ENCODE measurements around the gene LIPC.

The LIPC gene

DNA sequence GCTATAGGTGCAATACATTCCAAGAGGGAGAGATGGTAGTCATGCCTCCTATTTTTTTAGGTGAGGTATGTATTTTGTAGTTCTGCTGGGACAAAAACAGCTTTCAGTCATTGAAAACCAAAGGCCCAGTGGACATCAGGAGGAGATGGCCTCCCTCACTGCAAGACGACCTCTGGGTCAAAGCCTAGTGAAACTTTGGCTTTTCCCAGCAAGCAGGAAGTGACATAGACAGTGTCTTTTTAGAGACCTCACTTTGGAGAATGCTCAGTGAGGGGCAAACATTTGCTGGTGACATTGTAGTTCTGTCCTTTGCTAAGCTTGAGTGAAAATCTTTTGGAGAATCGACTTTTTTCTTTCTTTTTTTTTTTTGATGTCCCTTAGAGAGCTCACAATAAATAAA, 27.3 kb downstream of the LIPC start:
- no peak for DNase-seq

GRCh38 chr15:58459560-58459959, 27.8 kb downstream of the LIPC start:
- no peak for DNase-seq

GRCh38 chr15:58460116-58460790, 28.5 kb downstream of the LIPC start:
- no peak for DNase-seq

DNA sequence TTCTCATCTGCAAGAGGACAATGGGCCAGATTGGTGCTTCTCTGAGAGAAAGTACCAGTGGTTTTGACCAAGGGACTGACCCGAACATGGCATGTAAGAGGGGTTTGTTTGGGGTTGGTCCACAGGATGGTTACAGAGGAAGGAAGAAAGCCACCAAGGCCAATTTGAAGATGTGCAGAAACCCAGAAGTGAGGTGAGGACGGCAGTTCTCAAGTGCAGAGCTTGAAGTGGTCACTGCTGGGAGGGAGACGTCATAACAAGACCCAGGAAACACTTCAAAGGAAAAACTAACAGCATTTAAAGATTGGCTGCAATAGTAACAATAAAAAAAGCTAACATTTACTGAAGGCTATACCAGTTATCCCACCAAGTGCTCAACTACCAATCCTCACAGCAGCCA, 29.1 kb downstream of the LIPC start:
- DNase-seq, result no peak

GRCh38 chr15:58462547-58462946, 30.8 kb downstream of the LIPC start:
- DNase-seq, result no peak

DNA sequence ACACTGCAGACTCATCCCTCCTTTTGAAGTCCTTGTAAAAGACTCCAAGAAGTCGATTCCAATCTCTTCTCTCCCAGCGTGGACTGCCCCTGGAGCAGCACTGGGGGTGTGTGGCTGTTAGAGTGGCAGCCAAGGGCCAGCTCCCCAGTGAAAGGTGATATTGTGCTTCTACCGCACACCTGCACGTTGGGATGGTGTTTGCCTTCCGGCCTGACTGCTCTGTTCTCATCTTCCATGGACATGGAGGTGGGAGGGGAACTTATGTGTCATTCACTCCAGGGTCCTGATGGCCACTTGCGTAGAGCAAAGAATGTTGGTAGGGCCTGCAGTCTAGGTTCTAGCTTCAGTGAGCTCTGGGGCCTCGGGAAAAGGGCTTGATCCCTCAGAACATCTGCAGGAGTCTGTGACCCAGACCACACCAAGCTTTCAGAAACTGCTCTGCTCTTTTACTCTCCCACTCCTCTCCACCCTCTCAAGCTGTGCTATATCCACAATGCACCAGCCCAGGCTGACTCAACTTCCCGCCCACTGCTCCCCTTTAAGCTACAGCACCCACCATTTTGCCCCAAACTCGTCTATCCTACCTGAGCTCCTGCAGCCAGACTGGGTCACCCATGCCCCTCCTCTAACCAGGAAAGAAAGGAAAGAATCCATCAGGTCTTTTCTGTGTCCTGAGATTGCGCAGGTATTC, 31.3 kb downstream of the LIPC start:
- no peak for DNase-seq

DNA sequence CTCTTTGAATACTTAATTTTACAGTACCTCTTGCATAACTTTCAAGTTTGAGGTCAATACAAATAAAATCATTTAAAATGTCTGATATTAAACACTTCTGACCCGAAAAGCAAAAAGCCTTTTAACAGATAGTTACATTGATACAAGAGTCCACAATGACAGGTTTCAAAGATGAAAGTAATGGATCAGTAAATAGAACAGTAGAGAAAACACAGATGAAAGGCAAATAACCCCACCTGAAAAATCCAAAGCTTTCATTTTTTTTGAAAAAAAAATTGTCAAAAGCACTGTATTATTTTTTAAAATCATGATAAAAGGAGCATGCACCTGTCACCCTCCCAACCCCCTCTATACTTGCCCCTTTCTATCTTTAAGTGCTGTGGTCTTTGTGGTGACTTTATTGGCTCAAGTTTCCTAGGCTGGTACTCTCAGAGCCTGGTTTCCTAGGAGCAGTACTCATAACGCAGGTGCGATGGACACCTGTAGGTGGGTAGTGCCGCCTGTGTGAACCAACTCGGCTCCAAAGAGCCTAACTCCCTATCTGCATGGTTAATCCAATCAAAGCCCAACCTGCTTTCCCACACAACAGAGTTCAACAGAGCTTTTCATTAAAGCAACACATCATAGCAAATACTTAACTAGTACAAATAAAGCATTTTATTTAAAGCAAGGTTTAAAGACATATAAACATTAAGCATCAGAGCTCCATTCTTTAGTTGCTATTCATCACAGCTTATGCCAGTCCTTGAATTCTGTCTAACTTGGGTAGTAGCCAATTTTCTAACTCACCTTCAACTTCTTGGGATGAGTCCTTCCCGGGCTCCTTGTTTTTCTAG, 32.2 kb downstream of the LIPC start:
- no peak for DNase-seq

DNA sequence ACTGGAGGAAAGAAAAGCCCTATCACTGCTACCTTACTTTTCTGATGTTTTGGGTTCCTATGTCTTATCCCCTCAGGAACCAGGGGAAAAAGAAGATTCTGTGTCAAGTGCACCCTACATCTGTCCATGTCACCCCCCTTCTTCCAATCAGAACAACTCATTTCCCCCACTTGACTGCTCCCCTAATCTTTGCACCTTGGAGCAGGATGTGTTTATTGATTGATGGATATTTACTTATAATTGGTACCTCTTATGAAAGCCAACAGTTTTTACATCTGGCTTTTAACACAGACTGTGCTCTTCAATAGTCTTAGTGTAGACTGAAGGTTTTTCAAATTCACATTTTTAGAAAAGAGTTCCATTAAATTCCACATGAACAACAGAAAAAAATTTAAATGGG, 33.3 kb downstream of the LIPC start:
- no peak for DNase-seq

DNA sequence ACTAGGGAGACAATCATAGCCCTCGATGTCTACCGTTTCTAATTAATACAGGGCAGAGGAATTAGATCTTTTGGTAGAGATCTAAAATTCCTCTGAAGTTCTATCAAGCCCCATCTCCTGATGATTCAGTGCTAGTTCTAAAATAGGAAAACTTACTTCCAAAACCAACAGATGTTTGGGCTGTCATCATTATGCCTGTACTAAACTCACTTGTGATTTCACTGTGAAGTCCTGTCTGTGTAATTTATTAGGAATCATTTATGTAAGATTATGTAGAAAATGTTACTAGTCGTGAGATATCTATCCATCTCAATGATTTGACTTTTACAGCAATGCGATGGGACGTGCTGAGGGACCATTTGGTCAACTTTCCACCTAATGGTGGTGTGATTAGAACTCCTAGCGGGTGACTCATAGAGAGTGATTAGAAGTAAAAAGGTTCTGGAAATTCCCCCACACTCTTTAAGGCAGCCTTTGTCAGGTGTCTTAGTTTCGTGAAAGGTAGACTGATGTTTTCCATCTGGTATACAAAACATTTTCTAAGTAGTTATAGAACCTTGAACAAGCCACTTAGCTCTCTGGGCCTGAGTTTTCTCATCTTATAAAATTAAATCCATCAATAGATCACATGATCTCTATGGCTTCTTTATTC, 34.2 kb downstream of the LIPC start:
- DNase-seq, result no peak

GRCh38 chr15:58466566-58466965, 34.8 kb downstream of the LIPC start:
- no peak for DNase-seq

- DNase-seq, result no peak
Measured at GRCh38 chr15:58467121-58467721, 35.4 kb downstream of the LIPC start.

DNA sequence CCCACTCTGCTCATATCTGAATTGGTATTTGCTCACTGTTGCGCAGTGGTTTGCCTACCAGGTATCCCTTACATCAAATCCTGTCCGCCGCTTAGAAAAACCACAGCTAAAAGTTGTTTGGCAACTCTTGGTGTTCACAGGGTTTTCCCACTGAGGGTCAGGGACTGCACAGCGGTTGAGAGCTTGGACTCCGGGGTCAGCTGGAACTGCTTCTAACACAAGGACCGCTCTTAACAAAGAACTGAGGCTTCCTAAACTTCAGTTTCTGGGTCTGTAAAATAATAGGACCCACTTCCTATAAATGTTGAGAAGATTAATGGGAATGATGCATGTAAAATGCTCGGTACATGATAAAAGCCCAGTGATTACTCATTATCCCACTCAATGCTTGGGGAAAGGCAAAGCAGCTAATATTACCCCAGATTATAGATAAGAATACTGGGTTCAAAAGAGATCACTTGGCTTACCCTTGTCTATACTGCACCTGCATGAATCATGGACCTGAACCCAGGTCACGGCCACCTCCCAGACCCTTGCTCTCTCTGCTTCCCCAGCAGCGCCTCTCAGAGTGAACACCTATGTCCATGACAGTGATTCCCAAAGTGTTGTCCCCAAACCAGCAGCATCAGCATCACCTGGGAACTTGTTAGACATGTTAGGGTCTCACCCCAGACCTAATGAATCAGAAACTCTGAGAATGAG, 36.1 kb downstream of the LIPC start:
- no peak for DNase-seq

GRCh38 chr15:58469432-58470353, 37.9 kb downstream of the LIPC start:
- DNase-seq, result peak; percentile 98

- DNase-seq, result no peak
Measured at GRCh38 chr15:58471348-58471747, 39.6 kb downstream of the LIPC start.

DNA sequence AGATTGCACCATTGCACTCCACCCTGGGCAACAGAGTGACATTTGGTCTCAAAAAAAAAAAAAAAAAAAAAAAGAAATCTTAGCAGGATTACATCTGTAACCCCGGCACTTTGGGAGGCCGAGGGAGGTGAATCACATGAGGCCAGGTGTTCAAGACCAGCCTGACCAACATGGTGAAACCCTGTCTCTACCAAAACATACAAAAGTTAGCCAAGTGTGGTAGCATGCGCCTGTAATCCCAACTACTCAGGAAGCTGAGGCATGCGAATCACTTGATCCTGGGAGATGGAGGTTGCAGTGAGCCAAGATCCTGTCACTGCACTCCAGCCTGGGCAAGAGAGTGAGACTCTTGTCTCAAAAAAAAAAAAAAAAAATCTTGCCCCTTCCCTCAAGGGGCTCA, 40.4 kb downstream of the LIPC start:
- no peak for DNase-seq

DNA sequence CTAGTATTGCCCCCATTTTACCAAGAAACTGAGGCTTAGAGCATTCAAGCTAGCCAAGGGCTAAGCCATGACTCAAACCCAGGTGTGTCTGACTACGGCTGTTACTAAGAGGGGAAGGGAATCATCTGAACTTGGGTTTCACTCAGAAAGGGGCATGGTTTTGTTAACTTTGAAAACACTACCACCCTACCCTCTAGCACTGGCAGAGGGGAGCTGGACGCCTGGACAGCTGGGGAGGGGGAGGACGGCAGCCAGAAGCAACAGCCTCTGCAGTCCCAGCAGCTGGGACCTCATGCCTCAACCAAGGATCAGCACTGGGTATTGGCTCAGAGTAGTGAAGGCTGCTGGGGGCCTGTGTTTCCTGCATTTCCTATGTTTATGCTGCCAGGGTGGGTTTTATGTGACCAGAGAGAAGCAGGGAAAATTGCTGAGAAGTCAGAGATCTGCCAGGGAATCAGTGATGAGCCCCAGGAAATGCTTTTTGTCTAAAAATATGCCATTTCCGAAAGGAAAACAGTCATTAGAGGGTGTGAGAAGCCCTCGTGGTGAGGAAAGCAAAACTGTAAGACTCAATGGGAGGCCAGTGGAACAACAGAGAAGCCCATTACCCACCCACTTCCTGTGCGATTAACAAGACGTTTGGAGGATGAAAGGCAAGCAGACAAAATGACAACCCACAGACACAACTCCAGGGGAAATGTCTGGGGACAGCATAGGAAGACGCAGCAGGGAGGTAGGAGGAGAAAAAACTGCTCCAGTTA, 41.2 kb downstream of the LIPC start:
- DNase-seq, result peak; percentile 47

DNA sequence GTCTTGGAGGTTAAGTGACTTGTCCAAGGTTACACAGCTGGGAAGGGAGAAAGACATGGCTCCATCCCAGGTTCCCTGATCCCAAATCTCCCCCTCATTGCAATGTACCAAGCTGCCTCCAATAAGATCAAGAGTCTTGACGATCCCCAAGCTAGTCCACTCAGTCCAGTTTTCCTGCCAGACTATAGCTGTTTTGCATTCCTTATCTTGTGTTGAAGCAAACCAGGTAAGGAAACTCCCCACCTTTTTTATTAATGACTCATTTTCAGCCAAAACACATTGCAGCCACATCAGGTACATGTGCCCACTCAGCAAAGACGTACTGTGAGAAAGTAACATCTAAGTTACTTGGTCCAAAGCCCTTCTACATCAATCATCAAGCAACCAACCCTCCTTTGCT, 41.9 kb downstream of the LIPC start:
- DNase-seq, result peak; percentile 66

DNA sequence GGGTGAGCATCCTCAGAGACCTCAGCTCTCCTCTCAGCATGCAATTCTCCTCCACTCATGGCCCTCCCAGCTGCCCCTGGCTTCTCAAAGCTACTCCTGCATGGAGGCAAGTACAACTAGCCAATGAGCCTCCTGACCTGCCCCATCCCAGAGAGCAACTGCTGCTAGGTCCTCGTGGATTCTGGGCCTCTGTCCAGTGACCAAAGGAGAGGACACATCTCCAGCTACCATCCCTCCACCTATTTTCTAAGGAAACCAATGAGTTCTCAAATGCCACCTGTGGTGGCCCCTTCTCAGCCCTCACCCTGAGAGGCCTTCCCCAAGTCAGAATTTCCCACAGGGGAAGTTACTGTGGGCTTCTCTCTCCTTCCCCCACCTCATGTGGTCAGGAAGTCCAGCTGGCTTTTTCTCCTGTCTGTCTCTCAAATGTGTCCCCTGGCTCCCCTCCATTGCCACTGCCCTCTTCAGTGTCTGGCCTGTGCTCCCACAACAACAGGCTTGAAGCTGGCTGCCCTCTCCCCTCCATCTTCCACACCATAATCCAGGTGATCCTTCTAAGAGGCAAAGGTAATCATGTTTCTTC, 43.0 kb downstream of the LIPC start:
- no peak for DNase-seq

Data from fibroblast of skin of scalp (primary cell).